Kidney (tissue), 14 donors: ENCODE data around the gene PLPPR1. TPM values are rescaled to one million over a fixed set of nuclear protein-coding genes. Genes with fewer than 3 reads are reported as not detected.
A peak's percentile ranks its signal among the peaks of the same experiment; 100 is the strongest.

ENCODE experiments used
- DNase-seq, 5 donors: peaks; one replicate each; pipeline ENCODE4 v3.0.0-alpha.2; 2013 to 2020
- FAIRE-seq: peaks from 2 replicates; lab custom pipeline; 2012; peaks lifted over from hg19 to GRCh38; lab: Jason Lieb, UNC
- H3K27ac ChIP-seq, 2 donors: one replicate each; pipeline ENCODE4 v1.7.0; 2013; ENCODE audit warnings: low read depth in 2 of 2, low read length in 2 of 2, inconsistent platforms in 1 of 2
- H3K27me3 ChIP-seq: one replicate; pipeline ENCODE4 v1.7.1; 2013; ENCODE audit warnings: low read length, inconsistent platforms; ENCODE audit not compliant: control insufficient read depth, insufficient read depth
- H3K36me3 ChIP-seq, 3 donors: one replicate each; pipeline versions ENCODE4 v1.7.0 to v1.7.1; 2013; ENCODE audit warnings: low read length in 3 of 3, control low read depth in 1 of 3, inconsistent platforms in 1 of 3; ENCODE audit not compliant: insufficient read depth in 3 of 3, control insufficient read depth in 2 of 3
- H3K4me1 ChIP-seq, 3 donors: one replicate each; pipeline versions ENCODE4 v1.7.0 to v1.7.1; 2013; ENCODE audit warnings: low read length in 3 of 3, inconsistent platforms in 1 of 3, low read depth in 1 of 3; ENCODE audit not compliant: control insufficient read depth in 2 of 3, insufficient read depth in 2 of 3
- H3K4me3 ChIP-seq, 3 donors: one replicate each; pipeline versions ENCODE4 v1.7.0 to v1.8.1; 2013; ENCODE audit warnings: low read length in 3 of 3, control low read depth in 1 of 3, inconsistent platforms in 1 of 3
- H3K9ac ChIP-seq, 3 donors: one replicate each; pipeline versions ENCODE4 v1.7.0 to v1.7.1; 2013; ENCODE audit warnings: low read length in 3 of 3, control low read depth in 1 of 3, inconsistent platforms in 1 of 3
- H3K9me3 ChIP-seq, 3 donors: one replicate each; pipeline versions ENCODE4 v1.7.0 to v1.7.1; 2013; ENCODE audit warnings: low read length in 3 of 3, control low read depth in 1 of 3, inconsistent platforms in 1 of 3; ENCODE audit not compliant: control insufficient read depth in 2 of 3, insufficient read depth in 1 of 3
- intact Hi-C: fragments of 100-400 bp; cut with DNase I; formaldehyde crosslinking; loops from one replicate; pipeline ENCODE4 v1.11.1; 2022
- polyA plus RNA-seq: library from polyadenylated mRNA; stranded (reverse); fragments of 350-450 nt; fragmentation: Illumina TruSeq; extraction: RNeasy Lipid Tissue Mini Kit (QIAGEN cat#74804); gene quantifications from one replicate; pipeline ENCODE4 v1.2.3, GENCODE V29; 2014; ENCODE audit warnings: low read depth, low replicate concordance; ENCODE audit not compliant: insufficient read depth
- total RNA-seq: library from RNA; stranded (reverse); fragmentation: NEBNext Ultra II Directional; extraction: Animal tissue kit (Norgen Biotek cat#: 25700); gene quantifications from one replicate; pipeline ENCODE4 v1.2.1, GENCODE V29; 2021
- TF ChIP-seq, protein P1 (sequence below): IDR thresholded peaks from 3 replicates; pipeline ENCODE4 v1.5.1; 2012; ENCODE audit warnings: mild to moderate bottlenecking, moderate library complexity, borderline replicate concordance; ENCODE audit not compliant: insufficient read depth; ENCODE audit errors: extremely low read depth
- donor health status: control.
- donor health status: control.
- donor health status: control.
- donor health status: control.
- donor health status: control.
- donor health status: DM: yes; HTN: yes; CAD: no.
- donor health status: Normal renal cell carcinoma (clear cell type).

Gene PLPPR1
- total and polyA plus RNA-seq, 2 donors from 2014 or later = 0.98 to 21.6 TPM

DNA sequence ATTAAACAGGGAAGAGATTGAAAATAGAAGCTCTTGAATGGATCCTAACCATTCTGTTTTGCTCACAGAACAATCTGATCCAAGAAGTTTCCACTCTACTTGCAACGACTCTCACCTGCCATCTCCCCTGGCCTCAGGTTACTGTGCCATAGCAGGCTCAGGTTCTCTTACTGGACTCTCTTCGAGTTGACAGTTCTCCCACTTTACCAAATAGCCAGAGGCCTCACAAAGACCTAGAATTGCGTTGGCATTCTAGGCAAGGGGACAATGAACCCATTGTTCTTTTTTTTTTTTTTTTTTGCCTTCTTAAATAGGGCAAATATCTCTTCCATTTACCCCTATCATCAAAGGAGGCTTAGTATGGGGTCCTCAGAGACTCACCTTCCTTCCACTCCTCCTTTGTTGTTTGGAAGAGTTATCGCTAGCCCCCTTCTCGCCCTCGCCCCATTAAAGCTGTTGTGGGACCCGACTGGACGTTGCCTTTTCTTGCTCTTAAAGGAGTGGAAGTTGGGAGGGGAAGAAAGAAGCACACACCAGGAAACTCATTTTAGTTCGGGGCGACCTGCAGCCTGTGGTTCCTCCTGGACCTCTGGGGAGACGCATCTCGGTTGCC, 688 bp upstream of the PLPPR1 start:
- Histone ChIP-seq H3K4me1 (peaks cover 0 to 3% (median 0%) of the 10 kb centered on the region in 3 donors), H3K36me3 (no peaks in the 10 kb centered on the region), H3K9me3 (no peaks in the 10 kb centered on the region), H3K9ac (peak overlapping the region in 1 of 3 donors; percentile 9), H3K4me3 (peak overlapping the region; percentile 11 to 59 (median 48)), H3K27ac (no peak overlapping the region), H3K27me3 (peaks cover 14% of the 10 kb centered on the region)
- FAIRE-seq (no peak), DNase-seq (peak in 3 of 5 donors; percentile 7 to 21 (median 10))
- TF ChIP-seq, protein P1, sequence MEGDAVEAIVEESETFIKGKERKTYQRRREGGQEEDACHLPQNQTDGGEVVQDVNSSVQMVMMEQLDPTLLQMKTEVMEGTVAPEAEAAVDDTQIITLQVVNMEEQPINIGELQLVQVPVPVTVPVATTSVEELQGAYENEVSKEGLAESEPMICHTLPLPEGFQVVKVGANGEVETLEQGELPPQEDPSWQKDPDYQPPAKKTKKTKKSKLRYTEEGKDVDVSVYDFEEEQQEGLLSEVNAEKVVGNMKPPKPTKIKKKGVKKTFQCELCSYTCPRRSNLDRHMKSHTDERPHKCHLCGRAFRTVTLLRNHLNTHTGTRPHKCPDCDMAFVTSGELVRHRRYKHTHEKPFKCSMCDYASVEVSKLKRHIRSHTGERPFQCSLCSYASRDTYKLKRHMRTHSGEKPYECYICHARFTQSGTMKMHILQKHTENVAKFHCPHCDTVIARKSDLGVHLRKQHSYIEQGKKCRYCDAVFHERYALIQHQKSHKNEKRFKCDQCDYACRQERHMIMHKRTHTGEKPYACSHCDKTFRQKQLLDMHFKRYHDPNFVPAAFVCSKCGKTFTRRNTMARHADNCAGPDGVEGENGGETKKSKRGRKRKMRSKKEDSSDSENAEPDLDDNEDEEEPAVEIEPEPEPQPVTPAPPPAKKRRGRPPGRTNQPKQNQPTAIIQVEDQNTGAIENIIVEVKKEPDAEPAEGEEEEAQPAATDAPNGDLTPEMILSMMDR = no peak
- intact Hi-C loops = no loop called here

DNA sequence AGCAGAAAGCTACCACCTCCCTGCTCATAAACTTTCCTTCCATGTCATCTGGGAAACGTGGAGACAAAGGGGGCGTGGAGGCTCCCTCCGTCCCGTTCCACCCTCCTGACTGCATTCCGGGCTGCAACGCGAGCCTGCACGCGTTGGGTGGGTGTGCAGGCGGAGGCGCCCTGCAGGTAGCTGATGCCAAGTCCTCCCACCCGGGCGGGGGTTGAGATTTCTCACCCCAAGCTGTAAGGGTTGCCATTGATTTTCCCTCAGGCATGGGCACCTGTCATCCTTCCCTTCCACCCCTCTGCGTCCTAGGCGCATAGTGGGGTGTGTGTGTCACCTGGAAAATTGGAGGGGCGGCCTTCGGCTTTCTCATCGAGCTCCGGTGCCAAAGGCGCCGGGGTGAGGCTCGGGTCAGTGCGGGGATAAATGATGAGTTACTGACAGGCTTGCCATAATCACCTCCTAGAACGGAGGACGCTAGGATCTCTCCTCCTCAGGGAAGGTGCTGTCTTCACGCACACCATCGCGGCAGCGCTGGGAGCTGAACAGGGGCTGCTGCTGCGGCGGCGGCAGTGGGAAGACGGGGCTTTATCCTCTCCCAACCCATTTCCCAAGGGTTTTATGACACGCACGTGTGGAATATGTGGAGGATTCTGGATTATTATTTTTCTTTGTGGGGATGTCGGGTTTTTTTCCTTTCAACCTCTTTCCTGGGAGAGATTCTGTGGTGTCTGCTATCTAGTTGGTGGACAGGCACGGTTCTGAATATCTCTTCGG, 973 bp downstream of the PLPPR1 start:
- TF ChIP-seq, protein P1 = no peak
- Histone ChIP-seq H3K4me1 (peaks cover 0 to 3% (median 0%) of the 10 kb centered on the region in 3 donors), H3K9ac (no peak overlapping the region), H3K36me3 (no peaks in the 10 kb centered on the region), H3K27me3 (peaks cover 14% of the 10 kb centered on the region), H3K4me3 (peak overlapping the region; percentile 31 to 59 (median 50)), H3K9me3 (no peaks in the 10 kb centered on the region), H3K27ac (no peak overlapping the region)
- DNase-seq (peak in 3 of 5 donors; percentile 4 to 66 (median 51)), FAIRE-seq (no peak)
- intact Hi-C loops = no loop called here

DNA sequence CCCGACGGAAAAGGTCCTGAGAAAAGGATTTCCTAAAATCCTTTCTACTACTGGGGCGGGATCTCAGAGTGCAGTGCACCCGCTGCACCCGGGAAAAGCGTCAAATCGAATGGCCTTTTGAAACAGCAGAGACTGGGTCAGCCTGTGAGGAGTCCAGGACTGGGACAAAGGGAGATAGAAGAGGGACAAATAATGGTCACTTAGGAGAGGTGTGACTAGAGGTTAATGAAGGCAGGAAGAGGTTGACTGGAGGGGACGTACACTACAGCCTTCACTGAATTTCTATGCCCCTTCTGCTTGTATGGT, 1.5 kb downstream of the PLPPR1 start:
- TF ChIP-seq, protein P1 = no peak
- H3K4me3 ChIP-seq = no peak overlapping the region
- intact Hi-C loops = no loop called here
- no peaks in the 10 kb centered on the region for H3K9me3 ChIP-seq
- H3K4me1 ChIP-seq = peaks cover 0 to 3% (median 0%) of the 10 kb centered on the region in 3 donors
- no peak overlapping the region for H3K9ac ChIP-seq
- FAIRE-seq = no peak
- H3K27ac ChIP-seq = no peak overlapping the region
- no peak for DNase-seq
- H3K27me3 ChIP-seq = peaks cover 14% of the 10 kb centered on the region
- no peaks in the 10 kb centered on the region for H3K36me3 ChIP-seq
